Measurements from ENCODE around the gene MCMBP.
A peak's percentile ranks its signal among the peaks of the same experiment; 100 is the strongest.
"Not testable (repeated sequence)": the region's sequence is repeated elsewhere in the genome, so short reads cannot be mapped to it uniquely, and the experiment has no call there.

MCMBP gene

GRCh38 chr10:119872610-119872859 lies at the start of gene MCMBP:
Gene MCMBP, minus strand, starts transcription at chr10:119872843. Its CDS starts 259 bp downstream, at chr10:119872584.
- no peak for DNase-seq (ENCODE audit: low read depth in 2 of 2)

GRCh38 chr10:119919826-119920225 lies 47.2 kb upstream of the MCMBP start:
- DNase-seq (ENCODE audit: low read depth in 2 of 2): no peak

- no peak for DNase-seq (ENCODE audit: low read depth in 2 of 2)
These were observed 46.6 kb upstream of the MCMBP start for GRCh38 chr10:119919271-119919670.

GRCh38 chr10:119917777-119918176 lies 45.1 kb upstream of the MCMBP start:
- no peak for DNase-seq (ENCODE audit: low read depth in 2 of 2)

GRCh38 chr10:119910689-119911088 lies 38.0 kb upstream of the MCMBP start:
- no peak for DNase-seq (ENCODE audit: low read depth in 2 of 2)

- no peak for DNase-seq (ENCODE audit: low read depth in 2 of 2)
These were observed 35.5 kb upstream of the MCMBP start for GRCh38 chr10:119908166-119908565.

GRCh38 chr10:119907695-119908094 lies 35.1 kb upstream of the MCMBP start:
- not testable (repeated sequence) for DNase-seq (ENCODE audit: low read depth in 2 of 2)

- no peak for DNase-seq (ENCODE audit: low read depth in 2 of 2)
These were observed 31.5 kb upstream of the MCMBP start for GRCh38 chr10:119903946-119904666.

GRCh38 chr10:119898577-119898976 lies 25.9 kb upstream of the MCMBP start:
- no peak for DNase-seq (ENCODE audit: low read depth in 2 of 2)

- no peak for DNase-seq (ENCODE audit: low read depth in 2 of 2)
These were observed 24.5 kb upstream of the MCMBP start for GRCh38 chr10:119896937-119897770.

GRCh38 chr10:119896061-119896655 lies 23.5 kb upstream of the MCMBP start:
- DNase-seq (ENCODE audit: low read depth in 2 of 2): no peak

GRCh38 chr10:119893845-119894427 lies 21.3 kb upstream of the MCMBP start:
- DNase-seq (ENCODE audit: low read depth in 2 of 2): no peak

GRCh38 chr10:119893074-119893473 lies 20.4 kb upstream of the MCMBP start:
- DNase-seq (ENCODE audit: low read depth in 2 of 2): no peak

GRCh38 chr10:119892188-119893065 lies 19.8 kb upstream of the MCMBP start, which contains the start of gene SEC23IP:
Gene SEC23IP, plus strand, starts transcription at chr10:119892730. Its CDS starts 53 bp downstream, at chr10:119892783.
- DNase-seq (ENCODE audit: low read depth in 2 of 2): peak; percentile 70 to 86

GRCh38 chr10:119891849-119892187 lies 19.2 kb upstream of the MCMBP start:
- DNase-seq (ENCODE audit: low read depth in 2 of 2): not testable (repeated sequence)

- not testable (repeated sequence) for DNase-seq (ENCODE audit: low read depth in 2 of 2)
These were observed 17.7 kb upstream of the MCMBP start for GRCh38 chr10:119890307-119890706.

GRCh38 chr10:119889201-119889600 lies 16.6 kb upstream of the MCMBP start:
- not testable (repeated sequence) for DNase-seq (ENCODE audit: low read depth in 2 of 2)

- not testable (repeated sequence) for DNase-seq (ENCODE audit: low read depth in 2 of 2)
These were observed 16.1 kb upstream of the MCMBP start for GRCh38 chr10:119888715-119889114.

GRCh38 chr10:119886070-119886469 lies 13.4 kb upstream of the MCMBP start:
- DNase-seq (ENCODE audit: low read depth in 2 of 2): not testable (repeated sequence)

GRCh38 chr10:119883901-119884611 lies 11.4 kb upstream of the MCMBP start:
- DNase-seq (ENCODE audit: low read depth in 2 of 2): not testable (repeated sequence)

GRCh38 chr10:119878524-119878923 lies 5.9 kb upstream of the MCMBP start:
- DNase-seq (ENCODE audit: low read depth in 2 of 2): no peak

Data from stimulated activated CD8-positive, alpha-beta memory T cell treated with anti-CD3 and anti-CD28 coated beads, Interleukin-2, amount 100 ng/mL, for 1 hour (primary cell).